ENCODE results near the gene CNTN5.

Gene CNTN5

DNA sequence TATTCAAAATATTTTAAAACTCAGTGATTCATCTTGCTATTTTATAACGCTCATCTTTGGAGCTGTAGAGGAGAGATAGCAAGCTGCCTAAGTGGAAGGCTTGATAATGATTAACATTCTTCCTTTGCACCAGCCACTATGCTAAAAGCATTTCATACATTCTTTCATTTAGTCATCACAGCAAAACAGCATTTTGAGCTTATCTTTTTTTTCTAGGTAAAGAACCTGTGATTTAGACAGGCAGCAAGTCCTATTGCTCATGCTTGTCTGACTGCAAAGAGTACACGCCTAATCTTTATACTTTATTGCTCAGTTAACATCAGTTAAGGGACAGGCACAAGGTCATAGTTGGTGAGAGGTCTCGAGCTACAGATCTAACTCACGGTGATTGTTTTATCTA lies 953.2 kb downstream of the CNTN5 start:
- no peak for DNase-seq

DNA sequence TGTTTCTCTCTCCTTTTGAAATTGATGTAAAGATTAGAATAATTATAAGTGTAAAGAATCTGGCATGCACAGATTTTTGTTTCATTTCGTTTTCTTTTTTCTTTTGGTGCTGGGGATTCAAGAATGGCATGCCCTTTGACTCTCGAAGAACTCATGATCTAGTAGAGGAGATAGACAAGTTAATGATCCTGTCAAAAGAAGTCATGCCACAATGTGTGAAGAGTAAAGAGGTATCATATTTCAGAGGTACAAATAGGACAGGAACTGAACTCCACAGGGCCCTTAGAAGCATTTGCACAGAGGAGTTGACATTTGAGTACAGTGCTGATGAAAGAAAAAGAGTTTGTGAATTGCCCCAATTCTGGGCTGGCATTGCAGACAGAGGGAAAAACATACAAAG lies 958.3 kb downstream of the CNTN5 start:
- no peak for DNase-seq

- DNase-seq = no peak
These were observed 967.2 kb downstream of the CNTN5 start for GRCh38 chr11:99987821-99988470.

- DNase-seq = no peak
These were observed 967.7 kb downstream of the CNTN5 start for GRCh38 chr11:99988471-99988837.

GRCh38 chr11:100003985-100004384 lies 983.2 kb downstream of the CNTN5 start:
- no peak for DNase-seq

DNA sequence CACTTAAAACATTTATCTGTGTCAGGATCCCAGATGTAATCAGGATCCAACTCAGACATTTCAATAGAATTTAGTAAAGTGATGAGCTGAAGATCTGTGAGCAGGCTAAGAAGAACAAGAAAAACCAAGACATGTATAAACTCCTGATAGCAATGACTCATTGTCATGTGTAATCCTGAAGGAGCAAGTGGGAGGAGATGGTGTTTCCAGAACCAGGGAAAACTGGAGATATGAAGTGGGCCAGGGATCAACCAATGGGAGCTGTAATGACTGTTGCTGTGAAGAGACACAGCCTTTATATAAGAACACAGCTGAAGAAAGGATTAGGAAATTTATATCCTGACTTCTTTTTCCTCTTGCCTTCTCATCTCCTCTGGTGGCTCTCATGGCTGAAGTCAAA lies 983.8 kb downstream of the CNTN5 start:
- DNase-seq = no peak

GRCh38 chr11:100008417-100008816 lies 987.7 kb downstream of the CNTN5 start:
- no peak for DNase-seq

GRCh38 chr11:100009728-100010127 lies 989.0 kb downstream of the CNTN5 start:
- DNase-seq = no peak

DNA sequence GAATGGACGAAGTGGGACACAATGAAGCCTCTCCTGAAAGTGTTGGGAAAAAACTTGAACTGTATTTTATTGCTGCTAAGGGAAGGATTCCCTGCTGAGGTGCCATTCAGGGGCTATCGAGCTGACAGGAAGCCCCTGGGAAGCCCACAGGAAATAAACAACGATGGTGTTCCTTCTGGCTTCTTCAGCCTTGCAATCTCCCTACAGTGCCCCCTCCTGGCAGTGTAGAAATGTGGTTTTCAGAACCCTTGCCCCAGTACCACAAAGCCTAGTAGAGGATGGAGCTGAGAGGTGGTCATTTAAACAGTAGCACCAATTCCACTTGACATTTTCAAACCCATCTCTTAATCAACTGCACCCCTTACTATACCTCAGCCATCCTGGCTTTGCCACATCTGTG lies 989.6 kb downstream of the CNTN5 start:
- DNase-seq = no peak

GRCh38 chr11:100011697-100012096 lies 990.9 kb downstream of the CNTN5 start:
- no peak for DNase-seq

DNA sequence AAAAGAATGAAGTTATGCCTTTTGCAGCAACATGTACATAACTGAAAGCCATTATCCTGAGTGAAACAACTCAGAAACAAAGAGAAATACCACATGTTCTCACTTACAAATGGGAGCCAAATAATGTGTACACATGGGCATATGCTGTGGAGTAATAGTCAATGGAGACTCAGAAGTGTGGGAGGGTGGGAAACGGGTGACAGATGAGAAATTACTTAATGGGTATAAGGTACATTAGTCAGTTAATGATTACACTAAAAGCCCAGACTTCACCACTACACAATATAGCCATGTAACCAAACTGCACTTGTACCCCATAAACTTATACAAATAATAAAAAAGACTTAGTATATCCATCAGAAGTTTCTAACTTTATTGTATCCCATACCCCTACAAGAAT lies 992.3 kb downstream of the CNTN5 start:
- no peak for DNase-seq

DNA sequence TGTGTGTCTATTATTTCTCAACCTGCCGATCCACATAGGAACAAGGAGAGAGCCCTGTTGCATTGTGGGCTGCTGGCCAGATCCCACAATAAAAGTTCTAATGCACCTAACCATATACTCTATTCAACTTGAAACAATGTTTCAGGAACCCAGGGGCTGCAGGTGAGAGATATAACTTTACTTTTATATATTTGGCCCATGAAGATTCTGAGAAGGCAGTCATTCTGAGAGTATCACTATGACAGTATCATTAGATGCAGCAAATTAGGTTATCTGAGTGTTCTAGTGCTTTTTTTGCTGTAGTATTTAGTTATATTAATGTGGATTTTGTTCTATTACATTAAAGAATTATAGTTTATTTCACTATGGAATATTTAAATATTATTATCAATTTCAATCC lies 1011.2 kb downstream of the CNTN5 start:
- no peak for DNase-seq

DNA sequence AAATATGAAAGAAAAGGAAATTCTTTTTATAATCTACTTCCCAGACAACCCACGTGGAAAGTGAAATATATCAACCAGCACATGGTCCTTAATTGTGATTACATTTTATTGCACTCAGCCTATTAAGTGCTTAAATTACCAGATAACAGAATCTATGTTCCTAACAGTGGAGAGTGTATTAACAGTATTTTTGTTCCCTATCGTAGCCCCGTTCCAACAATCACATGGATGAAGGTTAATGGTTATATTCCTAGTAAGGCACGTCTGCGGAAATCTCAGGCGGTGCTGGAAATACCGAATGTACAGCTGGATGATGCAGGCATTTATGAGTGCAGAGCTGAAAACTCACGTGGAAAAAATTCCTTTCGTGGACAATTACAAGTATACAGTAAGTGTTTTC lies 1040.3 kb downstream of the CNTN5 start:
- DNase-seq = no peak

GRCh38 chr11:100066399-100066798 lies 1045.7 kb downstream of the CNTN5 start:
- DNase-seq = no peak

DNA sequence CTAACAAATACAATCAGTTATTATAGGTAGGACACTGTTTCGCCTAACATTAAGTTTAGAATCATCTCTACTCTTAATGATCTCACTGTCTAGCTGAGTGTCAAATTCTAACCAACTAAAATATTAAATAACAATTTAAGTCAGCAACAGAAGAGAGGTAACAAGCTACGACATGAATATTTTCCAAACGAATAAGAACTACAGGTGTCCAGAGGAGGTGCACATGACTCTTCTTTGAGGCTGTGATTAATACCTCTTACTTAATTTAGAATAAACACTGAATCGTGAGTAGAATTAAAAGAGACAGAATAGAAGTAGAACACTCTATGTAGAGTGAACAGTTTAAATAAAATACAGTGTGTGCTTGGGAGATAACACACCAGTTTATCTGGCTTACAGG lies 1047.4 kb downstream of the CNTN5 start:
- DNase-seq = no peak

DNA sequence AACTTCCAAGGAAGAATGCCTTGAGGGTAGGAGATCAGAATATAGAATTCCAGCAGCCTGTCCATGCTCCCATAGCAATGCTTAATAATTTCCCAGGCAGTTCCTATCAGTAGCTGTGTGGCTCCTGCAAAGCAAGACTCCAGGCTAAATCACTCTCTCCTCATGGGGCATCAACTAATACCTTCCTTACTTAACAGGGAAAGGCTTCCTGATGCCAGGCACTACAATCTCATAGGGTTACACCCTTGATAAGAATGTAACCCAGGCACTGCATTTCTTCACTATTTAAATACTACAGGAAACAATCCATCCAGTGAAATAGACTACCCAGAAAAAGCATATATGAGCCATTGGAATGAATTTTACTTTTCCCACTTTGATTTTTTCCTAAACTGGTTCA lies 1051.4 kb downstream of the CNTN5 start:
- DNase-seq = no peak

- no peak for DNase-seq
These were observed 1059.6 kb downstream of the CNTN5 start for GRCh38 chr11:100080381-100080780.

DNA sequence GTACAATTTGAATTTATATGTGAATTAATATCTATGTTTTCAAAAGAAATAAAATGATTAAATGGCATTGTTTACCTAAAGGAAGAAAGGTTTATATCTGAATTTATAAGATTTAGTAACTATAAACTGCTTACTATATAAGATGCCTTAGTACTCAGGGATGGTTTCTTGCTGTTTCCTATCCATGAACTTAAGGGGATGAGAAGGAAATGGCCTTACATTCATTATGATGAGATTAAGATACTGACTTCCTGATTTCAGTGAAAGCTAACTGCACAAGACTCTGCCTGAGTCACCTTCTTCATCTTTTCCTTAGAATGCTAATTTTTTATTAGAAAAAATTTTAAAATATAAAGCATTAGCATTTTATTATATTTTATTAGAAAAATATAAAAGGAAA lies 1060.1 kb downstream of the CNTN5 start:
- no peak for DNase-seq

- no peak for DNase-seq
These were observed 1072.9 kb downstream of the CNTN5 start for GRCh38 chr11:100093698-100094097.

- DNase-seq = no peak
These were observed 1073.5 kb downstream of the CNTN5 start for GRCh38 chr11:100094121-100094865.

GRCh38 chr11:100095809-100096208 lies 1075.1 kb downstream of the CNTN5 start:
- DNase-seq = no peak

DNA sequence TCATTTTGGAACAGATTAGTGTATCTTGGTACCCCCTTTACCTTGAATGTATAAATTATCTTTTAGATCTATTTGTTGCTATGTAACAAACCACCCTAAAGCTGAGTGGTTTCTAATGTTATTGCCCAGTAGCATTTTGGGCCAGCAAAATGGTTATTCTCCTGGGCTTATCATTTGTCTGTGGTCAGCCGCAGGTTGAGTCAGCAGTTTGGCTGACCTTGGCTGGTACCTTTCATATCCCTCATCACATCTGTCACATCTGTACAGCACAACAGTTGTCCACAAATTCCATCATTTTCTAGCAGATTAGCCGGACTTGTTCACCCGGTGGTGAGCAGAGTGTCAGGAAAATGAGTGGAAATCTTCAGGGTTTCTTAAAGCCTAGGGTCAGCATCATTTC lies 1077.8 kb downstream of the CNTN5 start:
- DNase-seq = no peak

DNA sequence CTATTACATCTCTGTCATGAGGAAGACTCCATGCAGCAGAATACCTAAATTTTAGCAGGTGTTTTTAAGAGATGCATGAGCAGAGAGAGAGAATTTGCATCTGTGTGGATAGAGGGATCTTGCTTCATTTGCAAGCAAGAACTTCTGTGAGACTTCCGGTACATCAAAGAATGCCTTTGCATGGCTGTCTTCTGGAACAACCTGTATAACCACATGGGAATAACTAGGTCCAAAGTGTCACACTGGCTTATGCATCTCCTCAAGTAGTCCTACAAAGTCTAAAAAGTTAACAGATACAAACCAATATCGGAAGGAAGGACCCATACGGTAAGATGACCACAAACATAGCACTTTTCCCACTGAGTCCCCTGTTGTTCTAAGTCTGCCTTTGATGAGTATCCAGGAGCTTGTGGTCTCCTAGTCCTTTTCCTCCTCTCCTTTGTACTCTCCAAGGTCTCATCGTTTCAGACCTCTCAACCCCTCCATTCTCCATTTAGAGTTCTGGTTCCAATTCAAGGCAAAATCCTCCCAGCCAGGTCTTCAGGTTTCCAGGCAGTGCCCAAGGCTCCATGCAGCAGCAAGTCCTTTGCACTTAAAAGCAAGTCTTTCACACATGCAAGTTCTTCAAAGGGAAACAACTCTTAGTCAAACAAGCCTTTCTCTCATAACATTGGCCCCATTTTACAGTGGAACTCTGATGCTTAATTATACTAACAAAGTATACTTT lies 1084.7 kb downstream of the CNTN5 start:
- no peak for DNase-seq

- DNase-seq = no peak
These were observed 1085.2 kb downstream of the CNTN5 start for GRCh38 chr11:100105982-100106358.

Measured in CD4-positive, alpha-beta T cell treated with Interleukin-17A for 4 hours (primary cell).